Measurements from ENCODE around the gene DCLK1. TPM values are rescaled to one million over a fixed set of nuclear protein-coding genes. Genes with fewer than 3 reads are reported as not detected.

Gene DCLK1
- total RNA-seq, 1 donor from 2014 or later: 210 TPM

- no peak for DNase-seq (ENCODE audit: low read depth)
Observed at GRCh38 chr13:35874704-35875103, 256.5 kb downstream of the DCLK1 start.

DNA sequence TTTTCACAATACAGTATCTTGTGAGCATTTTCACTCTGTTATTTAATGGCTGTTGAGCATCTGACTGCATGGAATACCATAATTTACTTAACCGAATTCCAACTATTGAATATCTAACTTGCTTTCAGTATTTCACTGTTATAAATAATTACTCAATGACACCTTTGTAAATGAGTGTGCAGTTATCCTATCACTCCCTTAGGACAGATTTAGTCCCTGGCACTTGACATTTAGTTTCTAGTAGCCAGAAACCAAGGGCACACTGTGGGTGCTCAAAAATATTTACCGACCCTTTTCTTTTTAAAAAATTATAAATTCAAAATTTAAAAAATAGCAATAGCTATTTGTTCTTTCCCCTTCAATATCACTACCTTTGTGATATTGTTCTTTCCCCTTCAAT lies 258.8 kb downstream of the DCLK1 start:
- DNase-seq (ENCODE audit: low read depth): no peak

- DNase-seq (ENCODE audit: low read depth): peak; percentile 42
Observed at GRCh38 chr13:35871561-35871960, 259.6 kb downstream of the DCLK1 start.

DNA sequence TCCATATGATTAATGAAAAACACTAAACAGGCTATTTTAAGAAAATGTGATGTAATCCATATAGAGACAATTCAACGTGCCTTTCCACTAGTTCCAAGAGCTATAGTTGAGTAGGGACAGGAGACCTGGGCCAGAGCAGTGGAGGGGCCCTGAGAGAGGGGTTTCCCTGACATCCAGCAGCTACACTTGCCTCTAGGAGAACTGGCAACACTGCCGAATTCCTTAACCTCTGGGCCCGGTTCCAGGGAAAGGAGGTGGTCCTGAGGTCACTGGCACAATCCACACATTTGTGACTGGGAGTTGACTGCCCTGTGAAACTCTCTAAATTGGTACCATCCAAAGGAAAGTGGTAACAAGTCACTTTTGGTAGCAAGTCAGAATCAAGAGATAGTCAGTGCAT lies 264.4 kb downstream of the DCLK1 start:
- peak; percentile 42 for DNase-seq (ENCODE audit: low read depth)

DNA sequence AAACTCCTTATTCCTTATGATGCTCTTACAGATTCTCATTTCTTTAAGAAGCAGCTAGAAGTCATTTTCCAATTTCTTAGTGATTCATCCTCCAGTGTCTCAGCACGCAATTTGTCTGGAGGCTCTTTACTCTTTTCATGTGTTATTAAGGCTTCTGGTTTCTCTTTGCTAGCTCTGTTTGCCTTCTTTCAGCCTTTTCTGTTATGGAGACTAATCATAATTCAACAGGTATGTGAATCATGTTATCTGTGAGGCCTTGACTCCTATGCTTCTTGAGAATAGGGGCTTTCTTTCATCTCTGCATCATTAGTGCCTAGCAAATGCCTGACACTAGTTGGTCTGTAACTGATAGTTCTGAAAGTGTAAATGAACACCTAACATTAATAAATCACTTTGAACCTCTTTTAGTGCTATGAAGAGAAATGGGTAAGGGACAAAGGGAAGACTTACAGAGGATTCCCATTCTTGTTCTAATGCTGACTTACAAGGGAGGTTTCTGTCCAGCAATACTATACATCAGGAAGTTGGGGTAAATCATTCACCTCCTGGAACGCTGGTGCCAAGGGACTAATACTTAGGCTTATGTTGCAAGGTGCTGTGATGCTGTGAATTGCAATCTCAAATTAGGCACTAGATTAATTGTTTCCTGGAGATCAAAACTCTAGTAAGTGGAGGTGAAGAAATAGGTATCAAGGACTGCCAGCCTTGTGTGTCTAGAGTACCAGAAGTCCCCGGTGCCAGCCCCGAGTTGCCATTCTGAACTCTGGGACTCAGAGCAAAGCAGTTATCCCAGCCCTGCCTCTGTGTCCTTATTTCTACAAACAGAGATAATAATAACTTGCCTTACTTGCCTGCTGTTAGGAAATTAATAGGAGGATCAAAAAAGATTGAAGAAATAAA lies 265.6 kb downstream of the DCLK1 start:
- DNase-seq (ENCODE audit: low read depth): no peak

- DNase-seq (ENCODE audit: low read depth): no peak
Observed at GRCh38 chr13:35860661-35861060, 270.5 kb downstream of the DCLK1 start.

DNA sequence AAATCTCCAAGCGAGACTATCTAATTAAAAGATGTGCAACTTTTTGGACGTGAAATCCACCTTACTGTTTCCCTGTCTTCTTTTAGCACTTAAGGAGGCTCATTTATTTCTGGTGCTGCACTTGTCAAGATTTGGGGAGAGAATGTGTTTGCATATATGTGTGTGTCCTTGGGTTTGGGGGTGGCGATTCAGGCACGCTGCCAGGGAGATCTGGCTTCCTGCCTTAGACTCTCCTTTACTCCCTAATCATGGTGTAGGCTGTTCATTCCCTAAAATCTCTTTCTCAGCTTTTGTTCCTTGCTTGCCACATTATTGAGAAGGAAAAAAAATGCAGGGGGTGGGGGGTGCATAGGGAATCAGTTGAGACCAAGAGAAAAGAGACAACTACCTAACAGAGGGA lies 271.2 kb downstream of the DCLK1 start:
- DNase-seq (ENCODE audit: low read depth): no peak

GRCh38 chr13:35858665-35859064 lies 272.5 kb downstream of the DCLK1 start:
- DNase-seq (ENCODE audit: low read depth): no peak

GRCh38 chr13:35857769-35858168 lies 273.4 kb downstream of the DCLK1 start:
- DNase-seq (ENCODE audit: low read depth): peak; percentile 44

DNA sequence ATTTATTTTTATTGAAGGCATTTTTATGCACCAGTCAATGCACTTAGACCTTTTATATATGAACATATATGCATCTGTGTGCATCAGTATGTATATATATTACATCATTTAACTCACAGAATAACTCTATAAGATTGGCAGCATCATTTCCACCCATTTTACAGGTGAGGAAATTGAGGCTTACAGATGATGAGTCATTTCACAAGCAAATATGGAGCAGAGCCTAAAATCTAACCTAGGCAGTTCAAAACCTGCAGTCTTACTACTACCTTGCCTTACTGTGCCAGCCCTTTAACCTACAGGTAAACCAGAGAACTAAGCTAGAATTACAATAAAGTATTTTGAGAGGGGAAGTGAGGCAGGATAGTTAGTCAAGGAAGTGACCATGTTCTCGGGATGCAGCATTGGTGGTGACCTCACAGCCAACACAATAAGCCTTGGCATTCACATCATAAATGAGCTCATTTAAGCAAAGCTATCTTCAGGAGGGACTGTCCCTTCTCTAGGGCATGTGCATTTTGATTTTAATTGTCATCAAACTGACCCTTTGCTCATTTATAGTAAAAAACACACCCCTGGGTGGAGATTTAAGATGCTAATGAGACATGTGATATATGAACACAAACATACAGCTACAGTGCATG lies 274.3 kb downstream of the DCLK1 start:
- no peak for DNase-seq (ENCODE audit: low read depth)

GRCh38 chr13:35856084-35856483 lies 275.1 kb downstream of the DCLK1 start:
- DNase-seq (ENCODE audit: low read depth): no peak

GRCh38 chr13:35855531-35856019 lies 275.6 kb downstream of the DCLK1 start:
- DNase-seq (ENCODE audit: low read depth): no peak

- no peak for DNase-seq (ENCODE audit: low read depth)
Observed at GRCh38 chr13:35854286-35854685, 276.9 kb downstream of the DCLK1 start.

GRCh38 chr13:35851881-35852280 lies 279.3 kb downstream of the DCLK1 start:
- no peak for DNase-seq (ENCODE audit: low read depth)

GRCh38 chr13:35851356-35851755 lies 279.8 kb downstream of the DCLK1 start:
- DNase-seq (ENCODE audit: low read depth): no peak

DNA sequence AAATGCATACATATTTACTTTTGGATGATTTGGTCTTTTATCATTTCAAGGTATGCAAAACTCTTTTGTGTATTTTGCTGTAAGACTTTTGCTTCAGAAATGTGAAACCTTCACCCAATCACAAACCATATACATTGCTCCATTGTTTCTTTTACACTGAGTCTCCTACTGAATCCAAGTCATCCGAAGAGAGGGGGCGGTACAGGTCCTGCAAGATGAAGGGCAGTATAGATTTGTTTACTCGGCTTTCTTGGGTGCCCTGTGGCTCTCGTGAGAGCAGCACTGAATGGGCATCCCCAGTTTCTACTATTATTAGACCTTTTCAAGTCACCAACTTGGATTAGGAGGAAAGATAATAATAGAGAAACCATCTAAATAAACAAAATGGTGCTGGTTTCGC lies 280.6 kb downstream of the DCLK1 start:
- DNase-seq (ENCODE audit: low read depth): no peak

DNA sequence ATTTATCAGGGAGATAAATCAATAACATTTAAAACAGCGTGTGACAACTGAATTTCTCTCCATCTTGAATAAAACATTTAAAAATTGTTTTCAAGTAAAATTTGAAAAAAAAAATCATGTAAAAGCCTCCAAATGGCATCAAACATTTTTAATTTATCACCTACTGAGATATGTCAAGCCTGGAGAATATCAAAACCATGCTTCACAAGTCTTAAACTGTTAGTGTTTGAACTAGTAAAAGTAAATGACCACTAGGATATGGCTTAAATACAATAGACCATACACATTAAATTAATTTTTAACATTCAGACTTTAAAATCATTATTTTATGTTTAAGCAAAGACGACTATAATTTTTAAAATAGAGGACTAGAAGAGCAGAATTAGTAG lies 281.9 kb downstream of the DCLK1 start:
- no peak for DNase-seq (ENCODE audit: low read depth)

GRCh38 chr13:35848336-35849255 lies 282.6 kb downstream of the DCLK1 start:
- DNase-seq (ENCODE audit: low read depth): no peak

GRCh38 chr13:35843272-35843671 lies 287.9 kb downstream of the DCLK1 start:
- DNase-seq (ENCODE audit: low read depth): no peak

DNA sequence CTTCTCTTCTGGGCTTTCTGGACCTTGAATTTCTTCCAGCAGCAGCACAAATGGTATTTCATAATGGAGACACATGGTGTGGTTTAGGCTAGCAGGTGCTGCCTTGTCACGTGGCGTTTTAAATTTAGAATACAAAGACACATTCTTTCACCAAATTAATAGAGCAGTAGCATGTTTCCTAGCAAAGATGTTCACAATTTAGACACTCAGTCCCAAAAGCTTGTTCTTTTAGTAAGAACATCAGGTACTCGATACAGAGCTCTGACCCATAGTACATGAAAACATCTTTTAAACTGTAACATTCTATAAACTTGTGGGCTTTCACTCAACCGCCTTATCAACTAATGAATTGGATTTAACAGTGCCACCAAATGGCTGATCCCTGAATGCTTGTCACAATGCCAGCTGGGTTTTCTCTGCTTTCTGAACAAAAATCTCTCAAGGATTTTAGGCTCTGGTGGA lies 290.1 kb downstream of the DCLK1 start:
- DNase-seq (ENCODE audit: low read depth): peak; percentile 91

DNA sequence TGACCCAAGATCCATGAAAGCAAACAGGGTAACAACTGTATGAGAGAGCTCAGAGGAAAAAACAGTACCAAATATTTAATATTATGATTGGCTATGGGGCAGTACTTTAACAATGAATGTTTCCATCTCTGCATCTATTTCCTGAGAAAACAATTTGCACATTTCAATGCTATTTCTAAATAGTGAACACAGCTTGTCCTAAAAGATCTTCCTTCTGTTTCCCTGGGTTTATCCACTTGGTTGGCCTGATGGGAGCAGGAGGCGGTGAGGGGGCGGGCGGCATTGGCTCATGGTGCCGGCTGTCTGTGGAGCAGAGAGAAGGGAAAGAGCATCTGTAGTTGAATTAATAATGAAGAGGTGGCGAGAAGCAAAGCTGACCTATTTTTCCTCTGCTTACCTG lies 291.4 kb downstream of the DCLK1 start:
- DNase-seq (ENCODE audit: low read depth): no peak
